BE2C (cell line): ENCODE measurements around the gene ATP5PB.
A peak's percentile ranks its signal among the peaks of the same experiment; 100 is the strongest.

Experiments
- DNase-seq: peaks from one replicate; pipeline ENCODE4 v3.0.0-alpha.2; 2020
- H3K27me3 ChIP-seq: fragments of 250-450 bp; sonication (Bioruptor Pico); 2 replicates; pipeline ENCODE4 v1.5.1; 2020; ENCODE audit warnings: mild to moderate bottlenecking
- H3K36me3 ChIP-seq: fragments of 250-450 bp; sonication (Bioruptor Pico); 2 replicates; pipeline ENCODE4 v1.5.1; 2020; ENCODE audit warnings: mild to moderate bottlenecking
- H3K4me1 ChIP-seq: fragments of 250-450 bp; sonication (Bioruptor Pico); 2 replicates; pipeline ENCODE4 v1.5.1; 2020
- H3K4me3 ChIP-seq: 2 replicates; pipeline ENCODE4 v1.5.1; 2011; ENCODE audit warnings: low read depth, low read length
- H3K9me3 ChIP-seq: fragments of 250-450 bp; sonication (Bioruptor Pico); 2 replicates; pipeline ENCODE4 v1.5.1; 2020
- TF ChIP-seq, protein P1 (sequence below): IDR thresholded peaks from 2 replicates; pipeline ENCODE4 v1.5.1; 2012; ENCODE audit warnings: mild to moderate bottlenecking, low read depth, low read length

Gene ATP5PB

DNA sequence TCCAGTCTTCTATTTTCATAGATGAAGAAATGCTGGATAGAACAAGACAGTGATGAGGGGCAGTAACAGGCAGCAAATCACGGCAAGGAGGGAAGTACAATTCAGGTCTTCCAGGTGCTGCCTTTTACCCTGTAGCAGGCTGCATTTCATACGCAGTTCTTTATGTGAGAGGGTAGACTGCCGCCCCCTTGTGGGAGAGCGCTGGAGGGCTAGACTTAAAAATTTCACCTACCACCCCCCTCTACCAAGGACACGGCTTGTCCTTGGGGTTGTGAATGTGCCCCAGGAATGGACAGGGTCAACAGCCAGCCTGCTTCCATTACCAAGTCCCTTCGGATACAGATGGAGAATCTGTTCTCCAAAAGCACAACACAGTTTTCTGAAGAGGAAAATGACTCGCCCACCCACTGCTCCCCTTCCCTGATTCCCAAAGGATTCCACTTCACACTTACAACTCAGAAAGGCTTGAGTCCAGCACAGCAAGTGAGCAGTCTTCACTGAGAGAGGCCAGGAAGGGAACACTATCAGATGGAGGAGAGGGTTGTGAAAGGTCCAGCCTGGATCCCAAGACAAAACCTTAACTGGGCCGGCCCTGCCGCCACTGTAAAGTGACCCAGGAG is 7.6 kb upstream of the ATP5PB start:
- H3K4me1 ChIP-seq: no peaks in the 10 kb centered on the region
- DNase-seq: peak; percentile 61
- peaks cover 83% of the 10 kb centered on the region for H3K36me3 ChIP-seq
- H3K27me3 ChIP-seq: no peaks in the 10 kb centered on the region; the same call in 1 of the 2 replicates
- no peak overlapping the region for H3K4me3 ChIP-seq
- H3K9me3 ChIP-seq: no peaks in the 10 kb centered on the region
- TF ChIP-seq, protein P1, sequence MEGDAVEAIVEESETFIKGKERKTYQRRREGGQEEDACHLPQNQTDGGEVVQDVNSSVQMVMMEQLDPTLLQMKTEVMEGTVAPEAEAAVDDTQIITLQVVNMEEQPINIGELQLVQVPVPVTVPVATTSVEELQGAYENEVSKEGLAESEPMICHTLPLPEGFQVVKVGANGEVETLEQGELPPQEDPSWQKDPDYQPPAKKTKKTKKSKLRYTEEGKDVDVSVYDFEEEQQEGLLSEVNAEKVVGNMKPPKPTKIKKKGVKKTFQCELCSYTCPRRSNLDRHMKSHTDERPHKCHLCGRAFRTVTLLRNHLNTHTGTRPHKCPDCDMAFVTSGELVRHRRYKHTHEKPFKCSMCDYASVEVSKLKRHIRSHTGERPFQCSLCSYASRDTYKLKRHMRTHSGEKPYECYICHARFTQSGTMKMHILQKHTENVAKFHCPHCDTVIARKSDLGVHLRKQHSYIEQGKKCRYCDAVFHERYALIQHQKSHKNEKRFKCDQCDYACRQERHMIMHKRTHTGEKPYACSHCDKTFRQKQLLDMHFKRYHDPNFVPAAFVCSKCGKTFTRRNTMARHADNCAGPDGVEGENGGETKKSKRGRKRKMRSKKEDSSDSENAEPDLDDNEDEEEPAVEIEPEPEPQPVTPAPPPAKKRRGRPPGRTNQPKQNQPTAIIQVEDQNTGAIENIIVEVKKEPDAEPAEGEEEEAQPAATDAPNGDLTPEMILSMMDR: peak; percentile 71

DNA sequence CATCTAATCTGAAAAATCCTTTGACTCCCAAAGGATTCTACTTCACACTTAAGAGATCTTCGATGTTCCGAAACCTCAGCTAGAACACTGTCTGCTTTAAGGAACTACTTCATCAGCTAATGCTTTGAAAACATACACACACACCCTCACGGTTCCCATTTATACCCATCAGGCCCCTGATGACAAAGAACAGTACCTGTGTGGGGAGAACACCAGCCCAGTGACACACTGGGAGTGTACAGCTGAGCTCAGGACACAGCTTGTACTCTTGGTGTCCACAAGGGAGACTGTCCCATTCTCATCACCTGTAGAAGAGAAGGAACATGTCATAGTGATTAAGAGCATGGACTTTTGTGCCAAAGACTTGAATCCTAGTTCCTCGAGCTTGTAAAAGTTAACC is 6.8 kb upstream of the ATP5PB start:
- peaks cover 90% of the 10 kb centered on the region for H3K36me3 ChIP-seq
- DNase-seq: no peak
- TF ChIP-seq, protein P1: no peak

DNA sequence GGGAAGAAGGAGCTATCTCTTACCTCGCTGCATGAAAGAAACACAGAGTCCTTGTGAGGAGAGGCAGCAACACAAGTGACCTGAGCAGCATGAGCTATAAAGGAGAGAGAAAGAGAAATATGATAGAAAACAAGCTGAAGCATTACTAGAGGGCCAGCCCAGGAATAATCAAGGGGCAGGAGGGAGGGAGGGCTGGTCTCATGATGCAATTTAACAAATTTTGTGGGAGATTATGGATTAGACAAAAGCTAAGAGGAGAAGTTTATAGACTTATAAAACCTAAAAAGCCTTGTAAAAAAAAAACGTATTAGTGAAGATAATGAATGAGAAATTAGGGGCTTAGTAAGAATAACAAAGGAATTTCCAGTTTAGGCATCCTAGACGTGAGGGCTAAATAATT is 5.2 kb upstream of the ATP5PB start:
- H3K27me3 ChIP-seq: no peaks in the 10 kb centered on the region
- peaks cover 4% of the 10 kb centered on the region for H3K4me1 ChIP-seq
- peaks cover 74% of the 10 kb centered on the region for H3K36me3 ChIP-seq
- H3K9me3 ChIP-seq: no peaks in the 10 kb centered on the region
- TF ChIP-seq, protein P1: no peak
- no peak overlapping the region for H3K4me3 ChIP-seq
- DNase-seq: no peak

More for the DNA sequence above, 6.8 kb upstream of the ATP5PB start:
- Histone ChIP-seq H3K4me1 (peaks cover 1% of the 10 kb centered on the region), H3K27me3 (no peaks in the 10 kb centered on the region; the same call in 1 of the 2 replicates), H3K4me3 (no peak overlapping the region), H3K9me3 (no peaks in the 10 kb centered on the region)

DNA sequence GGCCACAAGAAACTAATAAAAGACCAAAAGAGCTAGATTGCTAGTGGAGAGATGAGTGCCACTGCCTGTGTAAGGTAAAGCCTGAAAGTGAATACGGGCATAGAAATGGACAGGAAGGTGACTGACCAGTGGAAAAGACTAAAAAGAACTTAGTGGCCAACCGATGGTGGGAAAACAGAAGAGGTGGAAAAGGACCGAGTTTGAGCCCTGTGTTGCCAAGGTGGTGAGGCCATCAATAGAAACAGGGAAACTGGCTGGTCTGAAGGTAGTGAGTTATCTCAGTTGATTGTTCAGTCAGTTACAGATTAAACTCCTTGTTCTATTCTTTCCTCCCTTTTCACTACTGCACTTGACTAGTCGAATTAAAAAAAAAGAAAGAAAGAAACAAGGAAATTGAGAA is 2.7 kb upstream of the ATP5PB start:
- no peaks in the 10 kb centered on the region for H3K9me3 ChIP-seq
- H3K36me3 ChIP-seq: peaks cover 63% of the 10 kb centered on the region
- DNase-seq: no peak
- peaks cover 8% of the 10 kb centered on the region for H3K4me1 ChIP-seq
- no peaks in the 10 kb centered on the region for H3K27me3 ChIP-seq
- TF ChIP-seq, protein P1: no peak
- no peak overlapping the region for H3K4me3 ChIP-seq

DNA sequence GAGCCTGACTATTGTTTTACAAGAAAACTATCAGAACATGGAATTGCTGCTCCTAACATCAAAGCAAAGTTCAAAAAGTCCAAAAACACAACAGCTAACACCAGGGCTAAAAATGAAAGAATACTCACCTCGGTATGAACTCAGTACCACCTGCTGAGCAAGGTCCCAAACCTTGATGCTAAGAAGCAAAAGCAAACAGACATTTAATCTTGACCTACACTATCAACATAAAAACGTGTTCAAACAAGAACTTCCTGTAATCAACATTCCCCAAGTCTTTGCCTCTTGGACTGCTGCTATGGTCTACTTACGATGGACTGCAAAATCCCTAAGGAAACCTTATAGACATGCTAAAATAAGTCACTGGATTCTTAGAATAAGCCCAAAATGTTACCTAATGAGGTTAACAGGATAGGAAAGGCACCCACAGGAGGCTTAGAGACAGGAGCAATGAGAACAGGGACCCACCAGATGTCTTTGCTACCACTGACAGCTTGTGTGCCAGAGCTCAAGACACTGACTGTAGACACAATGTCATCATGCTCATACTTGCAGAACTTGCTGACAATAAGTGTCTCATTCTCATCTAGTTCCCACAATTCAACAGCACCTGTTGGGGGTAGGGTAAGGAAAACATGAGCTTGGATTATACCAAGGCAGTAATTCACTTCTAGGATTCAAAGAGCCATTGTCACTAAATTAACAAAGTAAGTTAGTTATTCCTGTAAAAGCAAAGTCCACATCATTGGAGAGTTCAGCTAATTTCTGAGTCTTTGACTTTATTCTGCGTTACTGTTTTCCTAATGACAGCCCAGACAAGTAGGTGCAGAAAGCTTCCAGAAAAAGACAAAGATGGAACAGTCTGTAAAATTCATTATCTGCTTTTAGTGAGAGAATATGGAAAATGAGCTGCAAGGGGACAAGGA is 2.0 kb upstream of the ATP5PB start:
- no peak for DNase-seq
- Histone ChIP-seq H3K4me1 (peaks cover 8% of the 10 kb centered on the region), H3K9me3 (no peaks in the 10 kb centered on the region), H3K4me3 (peak overlapping the region; percentile 98), H3K36me3 (peaks cover 57% of the 10 kb centered on the region), H3K27me3 (no peaks in the 10 kb centered on the region)
- TF ChIP-seq, protein P1: no peak
